Endothelial cell of umbilical vein (primary cell): Measurements from ENCODE around the gene IRF9. TPM values are rescaled to one million over a fixed set of nuclear protein-coding genes. Genes with fewer than 3 reads are reported as not detected.
A peak's percentile ranks its signal among the peaks of the same experiment; 100 is the strongest.

Experiments used
- BruUV-seq: library from RNA; stranded (reverse); fragments of 400-500 nt; replicated peaks from 2 replicates; lab custom pipeline; 2021; lab: Mats Ljungman, UMichigan
- CTCF ChIA-PET: fragments of 300-600, 350-600 bp; sonication (Branson Sonifier 250); formaldehyde crosslinking; loops from one replicate; lab custom pipeline; 2021; ENCODE audit warnings: antibody characterized with exemption, inconsistent platforms; lab: Charles Lee
- POLR2A ChIA-PET: fragments of 300-600, 350-600 bp; sonication (Branson Sonifier 250); formaldehyde crosslinking; loops from one replicate; lab custom pipeline; 2021; ENCODE audit warnings: antibody characterized with exemption, inconsistent platforms; lab: Charles Lee
- DNase-seq: peaks from one replicate; pipeline ENCODE4 v3.0.0-alpha.2; 2011; ENCODE audit warnings: low read depth, low spot score
- FAIRE-seq: peaks from 2 replicates; lab custom pipeline; 2011; peaks lifted over from hg19 to GRCh38; lab: Jason Lieb, UNC
- H2AFZ ChIP-seq: 2 replicates; pipeline ENCODE4 v1.6.0; 2012; ENCODE audit warnings: low read depth, low read length, control low read depth, inconsistent platforms
- H3K27ac ChIP-seq: 2 replicates; pipeline ENCODE4 v1.5.1; 2011; ENCODE audit warnings: low read depth, mild to moderate bottlenecking, control low read depth, low read length, moderate library complexity; ENCODE audit not compliant: insufficient read depth
- H3K27me3 ChIP-seq, 2 experiments: 2 replicates each; pipeline versions ENCODE4 v1.6.0 to v1.6.1; 2011; ENCODE audit warnings: low read length in 2 of 2, mixed read lengths in 1 of 2; ENCODE audit not compliant: control insufficient read depth in 2 of 2, insufficient read depth in 2 of 2
- H3K36me3 ChIP-seq, 2 experiments: 2 replicates in 1 of 2; 3 replicates in 1 of 2; pipeline ENCODE4 v1.5.1; 2011; ENCODE audit warnings: low read length in 2 of 2, mild to moderate bottlenecking in 1 of 2, moderate library complexity in 1 of 2; ENCODE audit not compliant: control insufficient read depth in 2 of 2, insufficient read depth in 2 of 2; ENCODE audit errors: extremely low read depth in 1 of 2
- H3K4me1 ChIP-seq: 3 replicates; pipeline ENCODE4 v1.5.1; 2011; ENCODE audit warnings: mild to moderate bottlenecking, low read length; ENCODE audit not compliant: control insufficient read depth, insufficient read depth; ENCODE audit errors: extremely low read depth
- H3K4me2 ChIP-seq: 2 replicates; pipeline ENCODE4 v1.6.1; 2011; ENCODE audit warnings: low read length, control low read depth, mixed read lengths; ENCODE audit not compliant: insufficient read depth
- H3K4me3 ChIP-seq, 3 experiments: fragments of 200-600 bp in 1 of 3; sonication (generic), shearing (Covaris generic) in 1 of 3; replicated peaks in 1 of 3; 2 replicates each; pipeline ENCODE4 v1.5.1; 2011 to 2016; ENCODE audit warnings: control low read depth in 3 of 3, low read length in 3 of 3, mild to moderate bottlenecking in 2 of 3, inconsistent platforms in 1 of 3, low read depth in 1 of 3, moderate library complexity in 1 of 3; ENCODE audit not compliant: insufficient read depth in 1 of 3
- H3K79me2 ChIP-seq: 2 replicates; pipeline ENCODE4 v1.6.0; 2012; ENCODE audit warnings: low read length, inconsistent platforms; ENCODE audit not compliant: control insufficient read depth, insufficient read depth
- H3K9ac ChIP-seq: replicated peaks from 2 replicates; pipeline ENCODE3; 2011; ENCODE audit warnings: low read length, control low read depth; ENCODE audit not compliant: insufficient read depth; ENCODE audit errors: extremely low read depth
- H3K9me1 ChIP-seq: replicated peaks from 3 replicates; pipeline ENCODE4 v1.6.0; 2011; ENCODE audit warnings: mild to moderate bottlenecking, low read length; ENCODE audit not compliant: control insufficient read depth, insufficient read depth; ENCODE audit errors: extremely low read depth
- H3K9me3 ChIP-seq: replicated peaks from 2 replicates; pipeline ENCODE4 v1.5.1; 2012; ENCODE audit warnings: low read length, inconsistent platforms; ENCODE audit not compliant: control insufficient read depth, insufficient read depth
- H4K20me1 ChIP-seq: replicated peaks from 2 replicates; pipeline ENCODE3; 2011; ENCODE audit warnings: mild to moderate bottlenecking, low read length; ENCODE audit not compliant: control insufficient read depth, insufficient read depth; ENCODE audit errors: extremely low read depth
- EZH2 ChIP-seq: IDR thresholded peaks from 2 replicates; pipeline ENCODE4 v1.6.1; 2012; ENCODE audit warnings: borderline replicate concordance, low read depth, mild to moderate bottlenecking, moderate library complexity, low read length, inconsistent platforms; ENCODE audit not compliant: severe bottlenecking
- FOS ChIP-seq: IDR thresholded peaks from 2 replicates; pipeline ENCODE4 v1.6.1; 2011; ENCODE audit warnings: mild to moderate bottlenecking, low read length, moderate library complexity, borderline replicate concordance; ENCODE audit not compliant: insufficient read depth
- GATA2 ChIP-seq: IDR thresholded peaks from 2 replicates; pipeline ENCODE4 v1.7.0; 2011; ENCODE audit warnings: low read depth, mild to moderate bottlenecking, moderate library complexity, mixed read lengths, low read length; ENCODE audit not compliant: insufficient read length, insufficient read depth
- JUN ChIP-seq: IDR thresholded peaks from 2 replicates; pipeline ENCODE4 v1.6.1; 2011; ENCODE audit warnings: borderline replicate concordance, low read depth; ENCODE audit not compliant: insufficient read length, insufficient read depth
- MYC ChIP-seq: IDR thresholded peaks from one replicate; pipeline ENCODE4 v1.6.1; 2011; ENCODE audit warnings: mild to moderate bottlenecking, low read depth, low read length
- POLR2A ChIP-seq: IDR thresholded peaks from 2 replicates; pipeline ENCODE4 v1.6.1; 2012; ENCODE audit warnings: low read depth, mild to moderate bottlenecking, control low read depth, low read length
- POLR2AphosphoS5 ChIP-seq: IDR thresholded peaks from 2 replicates; pipeline ENCODE4 v1.6.1; 2012; ENCODE audit warnings: low read depth, mild to moderate bottlenecking, control low read depth, low read length, moderate library complexity; ENCODE audit not compliant: insufficient read depth
- dilution Hi-C: fragments of 300-500 bp; cut with MboI; formaldehyde crosslinking; loops from one replicate; pipeline ENCODE4 v1.15.0; 2019; ENCODE audit warnings: low sequenced_read_pairs; ENCODE audit not compliant: extremely low pct_ligation_motif_present
- intact Hi-C: fragments of 100-400 bp; cut with micrococcal nuclease; formaldehyde crosslinking; loops from one replicate; pipeline ENCODE4 v1.10.0; 2022
- polyA plus RNA-seq, 4 experiments: library from polyadenylated mRNA; depleted of rRNA in 3 of 4; stranded (reverse) in 3 of 4; unstranded in 1 of 4; fragments of >200 nt; gene quantifications; 2 replicates each; pipeline versions ENCODE4 v1.2.1 to v1.2.3, GENCODE V29; 2011 to 2012; ENCODE audit warnings: missing spikeins in 1 of 4
- total RNA-seq: library from RNA; stranded (reverse); gene quantifications from 2 replicates; pipeline ENCODE4 v1.2.3, GENCODE V29; 2021
- TF ChIP-seq, protein P1 (sequence below): IDR thresholded peaks from 2 replicates; pipeline ENCODE4 v1.6.1; 2011; ENCODE audit not compliant: insufficient read depth, insufficient read length
- TF ChIP-seq, protein P2 (sequence below), 2 donors: IDR thresholded peaks; 1 replicate in 1 of 2; 2 replicates in 1 of 2; pipeline ENCODE4 v1.5.1; 2011; ENCODE audit warnings: low read length in 2 of 2, mild to moderate bottlenecking in 2 of 2, moderate library complexity in 2 of 2, control low read depth in 1 of 2, inconsistent platforms in 1 of 2, low read depth in 1 of 2; ENCODE audit not compliant: insufficient read depth in 1 of 2; ENCODE audit errors: extremely low read depth in 1 of 2

IRF9 gene
- total and polyA plus RNA-seq, 2 donors (not counting 3 experiments of a cell fraction or from before 2014, with no cell fraction given) = 44.6 to 46.1 TPM

DNA sequence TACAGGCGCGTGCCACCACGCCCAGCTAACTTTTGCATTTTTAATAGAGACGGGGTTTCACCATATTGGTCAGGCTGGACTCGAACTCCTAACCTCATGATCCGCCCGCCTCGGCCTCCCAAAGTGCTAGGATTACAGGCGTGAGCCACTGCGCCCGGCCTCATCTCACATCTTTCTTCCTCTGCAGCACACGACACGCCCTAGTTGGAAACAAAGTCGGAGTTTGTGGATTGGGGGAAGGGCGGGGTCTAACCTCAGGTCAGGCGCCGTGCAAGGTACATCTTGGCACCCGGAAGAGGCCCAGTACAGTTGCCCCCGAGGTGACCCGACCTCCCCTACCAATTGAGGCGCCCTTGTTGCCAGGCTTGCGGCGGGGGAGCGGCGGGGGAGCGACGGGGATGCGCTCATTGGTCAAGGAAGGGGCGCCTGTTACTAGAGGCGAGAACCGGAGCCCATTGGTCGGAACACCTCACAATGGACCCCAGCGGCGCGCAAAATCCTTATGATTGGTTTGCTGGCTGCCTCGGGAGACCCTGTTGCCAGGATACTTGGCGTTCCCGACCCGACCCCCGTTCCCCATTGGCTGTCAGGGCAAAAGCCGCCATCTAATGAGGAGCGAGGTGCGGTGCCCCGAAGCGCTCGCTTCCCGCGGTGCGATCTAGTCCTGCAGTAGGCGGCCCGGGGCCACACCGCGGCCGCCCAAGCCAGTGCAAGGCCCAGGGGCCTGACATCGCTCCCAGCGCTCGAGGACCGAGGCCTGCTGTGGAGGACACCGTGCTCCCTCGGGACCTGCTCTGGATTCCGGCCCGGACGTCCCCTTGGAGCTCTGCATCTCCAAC is 10.6 kb downstream of the IRF9 start, which contains the start of gene REC8:
Gene REC8, plus strand, starts transcription at position 659 of the 839 bp plus-strand sequence. CDS start 473 bp downstream, outside the sequence.
- H3K27ac ChIP-seq = no peak within 1 kb of the TSS
- peak within 1 kb of the TSS; percentile 26 for H3K4me2 ChIP-seq
- H3K79me2 ChIP-seq = no peaks in the 10 kb centered on the region
- peak within 1 kb of the TSS; percentile 78 for H2AFZ ChIP-seq
- dilution Hi-C loops (no loop called here), intact Hi-C loops (no loop called here)
- BruUV-seq = no TSS peak
- no peaks in the 10 kb centered on the region for H3K9me3 ChIP-seq
- peaks cover 3% of the 10 kb centered on the region for H3K4me1 ChIP-seq
- TF ChIP-seq, protein P1, sequence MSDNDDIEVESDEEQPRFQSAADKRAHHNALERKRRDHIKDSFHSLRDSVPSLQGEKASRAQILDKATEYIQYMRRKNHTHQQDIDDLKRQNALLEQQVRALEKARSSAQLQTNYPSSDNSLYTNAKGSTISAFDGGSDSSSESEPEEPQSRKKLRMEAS = no peak
- TF ChIP-seq POLR2AphosphoS5 (peak; percentile 33), FOS (no peak)
- FAIRE-seq (peak; percentile 82), DNase-seq (peak; percentile 82)
- H4K20me1 ChIP-seq = no peaks in the 10 kb centered on the region
- H3K9ac ChIP-seq = no peak within 1 kb of the TSS
- peak within 1 kb of the TSS; percentile 8 to 25 (median 21) for H3K4me3 ChIP-seq
- H3K36me3 ChIP-seq = peaks cover 2 to 6% of the 10 kb centered on the region in 2 experiments
- no peaks in the 10 kb centered on the region for H3K27me3 ChIP-seq
- no peaks in the 10 kb centered on the region for H3K9me1 ChIP-seq
- ChIA-PET CTCF (interaction anchor here (1.7 to 2.6 kb wide), 2 partner anchors 11 to 125 kb away, joined by 5 to 10 read pairs; partner anchors contain the start of gene IRF9), POLR2A (no interaction called here)

DNA sequence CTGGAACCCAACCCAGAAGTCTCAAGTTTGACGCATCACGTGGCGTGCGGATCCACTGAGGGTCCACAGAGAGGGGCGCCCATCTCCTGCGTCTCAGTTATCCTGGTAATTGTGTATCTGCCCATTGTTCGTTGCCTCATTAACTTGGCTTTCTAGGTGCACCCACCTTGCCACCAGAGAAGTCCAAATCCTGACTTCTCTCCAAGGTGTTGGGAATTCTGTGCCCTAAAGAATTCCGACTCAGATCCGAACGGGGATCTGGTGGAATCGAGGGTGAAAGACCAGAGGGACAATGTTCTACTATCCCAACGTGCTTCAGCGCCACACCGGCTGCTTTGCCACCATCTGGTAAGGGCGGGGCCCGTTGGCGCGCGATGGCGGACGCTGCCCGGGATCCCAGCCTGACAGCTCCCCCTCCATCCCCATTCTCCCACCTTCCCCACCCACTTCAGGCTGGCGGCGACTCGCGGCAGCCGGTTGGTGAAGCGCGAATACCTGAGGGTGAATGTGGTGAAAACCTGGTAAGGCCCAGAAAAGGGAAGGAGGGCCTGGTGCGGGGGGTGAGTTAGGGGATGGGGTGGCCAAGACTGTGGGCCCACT is 11.3 kb downstream of the IRF9 start:
- FAIRE-seq = no peak
- H3K27me3 ChIP-seq = no peaks in the 10 kb centered on the region
- H3K9me1 ChIP-seq = no peaks in the 10 kb centered on the region
- peaks cover 3% of the 10 kb centered on the region for H3K4me1 ChIP-seq
- dilution Hi-C loops = no loop called here
- intact Hi-C loops = no loop called here
- H3K79me2 ChIP-seq = no peaks in the 10 kb centered on the region
- no peaks in the 10 kb centered on the region for H4K20me1 ChIP-seq
- peaks cover 2 to 6% of the 10 kb centered on the region in 2 experiments for H3K36me3 ChIP-seq
- H3K4me2 ChIP-seq = peak overlapping the region; percentile 26
- BruUV-seq = TSS peak; percentile 19
- peak overlapping the region; percentile 78 for H2AFZ ChIP-seq
- H3K27ac ChIP-seq = no peak overlapping the region
- ChIA-PET POLR2A (no interaction called here), CTCF (interaction anchor here (1.7 to 2.6 kb wide), 2 partner anchors 12 to 124 kb away, joined by 5 to 10 read pairs; partner anchors contain the start of gene IRF9)
- peak overlapping the region; percentile 8 to 25 (median 10) for H3K4me3 ChIP-seq
- H3K9ac ChIP-seq = no peak overlapping the region
- no peak for TF ChIP-seq JUN
- TF ChIP-seq EZH2 = no peak
- no peak for TF ChIP-seq POLR2AphosphoS5
- TF ChIP-seq, protein P1 = no peak
- TF ChIP-seq GATA2 = no peak
- TF ChIP-seq, protein P2, sequence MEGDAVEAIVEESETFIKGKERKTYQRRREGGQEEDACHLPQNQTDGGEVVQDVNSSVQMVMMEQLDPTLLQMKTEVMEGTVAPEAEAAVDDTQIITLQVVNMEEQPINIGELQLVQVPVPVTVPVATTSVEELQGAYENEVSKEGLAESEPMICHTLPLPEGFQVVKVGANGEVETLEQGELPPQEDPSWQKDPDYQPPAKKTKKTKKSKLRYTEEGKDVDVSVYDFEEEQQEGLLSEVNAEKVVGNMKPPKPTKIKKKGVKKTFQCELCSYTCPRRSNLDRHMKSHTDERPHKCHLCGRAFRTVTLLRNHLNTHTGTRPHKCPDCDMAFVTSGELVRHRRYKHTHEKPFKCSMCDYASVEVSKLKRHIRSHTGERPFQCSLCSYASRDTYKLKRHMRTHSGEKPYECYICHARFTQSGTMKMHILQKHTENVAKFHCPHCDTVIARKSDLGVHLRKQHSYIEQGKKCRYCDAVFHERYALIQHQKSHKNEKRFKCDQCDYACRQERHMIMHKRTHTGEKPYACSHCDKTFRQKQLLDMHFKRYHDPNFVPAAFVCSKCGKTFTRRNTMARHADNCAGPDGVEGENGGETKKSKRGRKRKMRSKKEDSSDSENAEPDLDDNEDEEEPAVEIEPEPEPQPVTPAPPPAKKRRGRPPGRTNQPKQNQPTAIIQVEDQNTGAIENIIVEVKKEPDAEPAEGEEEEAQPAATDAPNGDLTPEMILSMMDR (IDR thresholded peaks at IDR 0.05; ENCODE audit: extremely low read depth in 1 of 2, insufficient read depth in 1 of 2, low read depth in 1 of 2, low read length in 2 of 2) = no peak
- TF ChIP-seq FOS = no peak
- no peak for TF ChIP-seq MYC
- TF ChIP-seq POLR2A = no peak
- H3K9me3 ChIP-seq = no peaks in the 10 kb centered on the region
- no peak for DNase-seq
